Stomach smooth muscle (tissue), 2 donors: ENCODE results near the gene ARMH1.

ENCODE experiments used
- H3K27ac ChIP-seq: one replicate; pipeline ENCODE4 v1.7.0; 2013; ENCODE audit warnings: mild to moderate bottlenecking, low read length, inconsistent platforms
- H3K27me3 ChIP-seq, 2 donors: one replicate each; pipeline ENCODE4 v1.7.0; 2013; ENCODE audit warnings: low read length in 2 of 2; ENCODE audit not compliant: insufficient read depth in 2 of 2, control insufficient read depth in 1 of 2
- H3K36me3 ChIP-seq, 2 donors: one replicate each; pipeline ENCODE4 v1.7.0; 2013; ENCODE audit warnings: low read length in 2 of 2; ENCODE audit not compliant: control insufficient read depth in 2 of 2, insufficient read depth in 2 of 2
- H3K4me1 ChIP-seq: one replicate; pipeline ENCODE4 v1.7.0; 2013; ENCODE audit warnings: low read length; ENCODE audit not compliant: control insufficient read depth, insufficient read depth
- H3K4me3 ChIP-seq, 2 donors: one replicate each; pipeline ENCODE4 v1.7.0; 2013; ENCODE audit warnings: low read length in 2 of 2
- H3K9ac ChIP-seq, 2 donors: one replicate each; pipeline ENCODE4 v1.7.0; 2013; ENCODE audit warnings: low read length in 2 of 2, mild to moderate bottlenecking in 1 of 2
- H3K9me3 ChIP-seq, 2 donors: one replicate each; pipeline ENCODE4 v1.7.0; 2013; ENCODE audit warnings: low read length in 2 of 2; ENCODE audit not compliant: control insufficient read depth in 2 of 2
- donor health status: healthy.
- donor health status: Pancreatic carcinoma.

ARMH1 gene

GRCh38 chr1:44714532-44714931, 40.0 kb downstream of the ARMH1 start:
- no peaks in the 10 kb centered on the region for H3K9me3 ChIP-seq
- H3K27ac ChIP-seq: no peak overlapping the region
- no peak overlapping the region for H3K9ac ChIP-seq
- no peaks in the 10 kb centered on the region for H3K36me3 ChIP-seq
- peak overlapping the region in 1 of 2 donors; percentile 29 for H3K4me3 ChIP-seq
- peaks cover 0 to 2% of the 10 kb centered on the region in 2 donors for H3K27me3 ChIP-seq
- H3K4me1 ChIP-seq: peaks cover 7% of the 10 kb centered on the region

GRCh38 chr1:44714944-44715571, 40.5 kb downstream of the ARMH1 start:
- no peak overlapping the region for H3K27ac ChIP-seq
- no peaks in the 10 kb centered on the region for H3K36me3 ChIP-seq
- no peaks in the 10 kb centered on the region for H3K27me3 ChIP-seq
- H3K4me1 ChIP-seq: peaks cover 7% of the 10 kb centered on the region
- no peaks in the 10 kb centered on the region for H3K9me3 ChIP-seq
- peak overlapping the region in 1 of 2 donors; percentile 29 for H3K4me3 ChIP-seq
- no peak overlapping the region for H3K9ac ChIP-seq

GRCh38 chr1:44717156-44717555, 42.6 kb downstream of the ARMH1 start:
- Histone ChIP-seq H3K36me3 (no peaks in the 10 kb centered on the region), H3K9me3 (no peaks in the 10 kb centered on the region), H3K4me3 (no peak overlapping the region), H3K27me3 (no peaks in the 10 kb centered on the region), H3K9ac (no peak overlapping the region), H3K27ac (no peak overlapping the region), H3K4me1 (peaks cover 7% of the 10 kb centered on the region)

DNA sequence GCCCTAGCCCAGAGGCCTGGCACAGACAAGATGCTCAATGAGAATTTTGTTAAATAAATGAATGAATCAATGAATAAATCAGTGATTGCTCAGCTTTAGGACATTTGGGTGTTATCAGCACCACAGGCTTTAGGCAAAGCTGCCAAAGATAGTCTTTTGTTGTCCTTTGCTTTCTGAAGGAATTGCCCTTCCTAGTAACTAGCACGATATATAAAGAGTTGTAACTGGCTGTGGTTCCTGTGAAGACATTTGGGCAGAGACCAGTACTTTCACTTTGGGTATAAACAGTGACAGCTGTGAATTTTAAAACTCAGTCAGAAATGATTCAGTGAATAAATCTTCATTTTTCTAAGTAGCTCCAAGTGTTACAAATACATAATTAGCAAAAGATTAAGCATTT, 43.1 kb downstream of the ARMH1 start:
- Histone ChIP-seq H3K9ac (no peak overlapping the region), H3K27me3 (no peaks in the 10 kb centered on the region), H3K9me3 (no peaks in the 10 kb centered on the region), H3K36me3 (no peaks in the 10 kb centered on the region), H3K4me1 (peaks cover 7% of the 10 kb centered on the region), H3K4me3 (no peak overlapping the region), H3K27ac (no peak overlapping the region)

- Histone ChIP-seq H3K9ac (no peak overlapping the region), H3K27ac (no peak overlapping the region), H3K27me3 (no peaks in the 10 kb centered on the region), H3K4me3 (no peak overlapping the region), H3K36me3 (no peaks in the 10 kb centered on the region), H3K9me3 (no peaks in the 10 kb centered on the region), H3K4me1 (peaks cover 7% of the 10 kb centered on the region)
Measured at GRCh38 chr1:44718091-44718490, 43.6 kb downstream of the ARMH1 start.

- Histone ChIP-seq H3K27ac (no peak overlapping the region), H3K9ac (no peak overlapping the region), H3K9me3 (no peaks in the 10 kb centered on the region), H3K4me3 (no peak overlapping the region), H3K36me3 (no peaks in the 10 kb centered on the region), H3K27me3 (no peaks in the 10 kb centered on the region), H3K4me1 (peaks cover 7% of the 10 kb centered on the region)
Measured at GRCh38 chr1:44719318-44719717, 44.8 kb downstream of the ARMH1 start.

GRCh38 chr1:44720281-44720680, 45.8 kb downstream of the ARMH1 start:
- Histone ChIP-seq H3K27ac (no peak overlapping the region), H3K9me3 (no peaks in the 10 kb centered on the region), H3K4me3 (no peak overlapping the region), H3K36me3 (no peaks in the 10 kb centered on the region), H3K9ac (no peak overlapping the region), H3K4me1 (peaks cover 4% of the 10 kb centered on the region), H3K27me3 (no peaks in the 10 kb centered on the region)

DNA sequence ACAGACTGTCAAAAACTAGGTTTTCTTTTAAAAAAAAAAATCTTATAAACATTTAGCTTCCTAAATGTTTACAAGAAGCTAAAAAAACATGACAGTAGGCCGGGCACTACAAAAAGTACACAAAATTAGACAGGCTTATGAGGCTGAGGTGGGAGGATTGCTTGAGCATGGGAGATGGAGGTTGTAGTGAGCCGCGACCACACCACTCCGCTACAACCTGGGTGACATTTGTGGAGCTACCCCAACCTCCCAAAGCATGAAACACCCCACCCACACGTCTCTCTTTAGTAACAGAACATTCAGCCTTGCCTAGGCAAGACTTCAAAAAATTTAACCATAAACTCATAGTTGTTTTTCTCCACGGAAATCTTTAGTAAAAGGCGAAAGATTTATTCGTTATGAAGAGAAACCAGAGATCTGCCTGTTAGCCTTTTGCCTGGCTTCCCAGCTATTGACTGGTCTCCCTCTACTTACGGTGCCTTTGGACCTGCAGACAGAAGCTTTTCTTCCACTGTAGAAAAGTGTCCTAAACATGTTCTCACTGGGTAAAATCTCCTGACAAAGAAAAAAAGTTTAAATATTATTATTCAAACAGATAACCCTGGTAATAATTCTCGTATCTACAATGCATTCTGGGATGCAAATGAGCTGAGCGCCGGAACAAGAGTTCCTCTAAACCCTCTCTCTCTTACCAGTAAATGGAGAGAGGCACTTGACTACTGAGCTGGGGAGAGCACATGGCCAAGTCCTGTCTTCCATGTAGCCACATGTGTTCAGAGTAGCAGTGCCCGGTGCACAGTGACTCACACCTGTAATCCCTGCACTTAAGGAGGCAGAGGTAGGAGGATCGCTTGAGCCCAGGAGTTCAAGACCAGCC, 47.2 kb downstream of the ARMH1 start:
- Histone ChIP-seq H3K4me1 (peaks cover 4% of the 10 kb centered on the region), H3K9ac (no peak overlapping the region), H3K27ac (no peak overlapping the region), H3K27me3 (no peaks in the 10 kb centered on the region), H3K4me3 (no peak overlapping the region), H3K36me3 (no peaks in the 10 kb centered on the region), H3K9me3 (no peaks in the 10 kb centered on the region)

GRCh38 chr1:44723064-44723463, 48.5 kb downstream of the ARMH1 start:
- no peak overlapping the region for H3K4me3 ChIP-seq
- no peak overlapping the region for H3K9ac ChIP-seq
- H3K4me1 ChIP-seq: peaks cover 3% of the 10 kb centered on the region
- no peaks in the 10 kb centered on the region for H3K27me3 ChIP-seq
- no peaks in the 10 kb centered on the region for H3K36me3 ChIP-seq
- H3K9me3 ChIP-seq: no peaks in the 10 kb centered on the region
- no peak overlapping the region for H3K27ac ChIP-seq

GRCh38 chr1:44723496-44724295, 49.2 kb downstream of the ARMH1 start:
- no peaks in the 10 kb centered on the region for H3K36me3 ChIP-seq
- no peak overlapping the region for H3K27ac ChIP-seq
- no peaks in the 10 kb centered on the region for H3K9me3 ChIP-seq
- no peaks in the 10 kb centered on the region for H3K4me1 ChIP-seq
- no peak overlapping the region for H3K9ac ChIP-seq
- H3K27me3 ChIP-seq: no peaks in the 10 kb centered on the region
- no peak overlapping the region for H3K4me3 ChIP-seq
